Activated CD4-positive, alpha-beta T cell treated with anti-CD3 and anti-CD28 coated beads, Interleukin-2, amount 10 ng/mL, durations not matched to agents 7 days and 5 days (primary cell): Measurements from ENCODE around the gene DDX10. TPM values are rescaled to one million over a fixed set of nuclear protein-coding genes. Genes with fewer than 3 reads are reported as not detected.

Experiments
- CTCF ChIA-PET: fragments of 350-600 bp; sonication (Branson Sonifier 250); formaldehyde crosslinking; loops from one replicate; lab custom pipeline; 2021; ENCODE audit warnings: antibody characterized with exemption; lab: Charles Lee
- POLR2A ChIA-PET: fragments of 350-600 bp; sonication (Branson Sonifier 250); formaldehyde crosslinking; loops from one replicate; lab custom pipeline; 2021; ENCODE audit warnings: antibody characterized with exemption; lab: Charles Lee
- DNase-seq: peaks from one replicate; pipeline ENCODE4 v3.0.0-alpha.2; 2020
- H3K27ac Mint-ChIP-seq: one replicate; pipeline ENCODE4 v1.8.0; 2021; ENCODE audit warnings: mild to moderate bottlenecking, moderate library complexity, mixed read lengths
- H3K27me3 Mint-ChIP-seq: one replicate; pipeline ENCODE4 v1.8.0; 2021; ENCODE audit warnings: mixed read lengths
- H3K36me3 Mint-ChIP-seq: one replicate; pipeline ENCODE4 v1.8.0; 2021; ENCODE audit warnings: low read depth, mixed read lengths
- H3K4me1 Mint-ChIP-seq: one replicate; pipeline ENCODE4 v1.8.0; 2021; ENCODE audit warnings: mixed read lengths
- H3K4me3 Mint-ChIP-seq: one replicate; pipeline ENCODE4 v1.8.0; 2021; ENCODE audit warnings: mild to moderate bottlenecking, moderate library complexity, mixed read lengths
- H3K9me3 Mint-ChIP-seq: one replicate; pipeline ENCODE4 v1.8.0; 2021; ENCODE audit warnings: mixed read lengths
- total RNA-seq, 2 experiments: library from RNA; stranded (reverse); gene quantifications; one replicate each; pipeline ENCODE4 v1.2.3, GENCODE V29; 2021

The DDX10 gene
- total RNA-seq, 2 experiments from 2014 or later = 27.4 to 28.0 TPM

- no peak overlapping the region for H3K27ac Mint-ChIP-seq
- peaks cover 14% of the 10 kb centered on the region for H3K36me3 Mint-ChIP-seq
- no peak overlapping the region for H3K4me3 Mint-ChIP-seq
- no peak for DNase-seq
- H3K27me3 Mint-ChIP-seq = no peaks in the 10 kb centered on the region
- CTCF ChIA-PET = no interaction called here
- H3K9me3 Mint-ChIP-seq = peaks cover 22% of the 10 kb centered on the region
- POLR2A ChIA-PET = no interaction called here
- peaks cover 9% of the 10 kb centered on the region for H3K4me1 Mint-ChIP-seq
Measured at GRCh38 chr11:108897916-108898315, 233.0 kb downstream of the DDX10 start.

- Mint-ChIP-seq H3K9me3 (peaks cover 22% of the 10 kb centered on the region), H3K27ac (no peak overlapping the region), H3K4me1 (peaks cover under 1% of the 10 kb centered on the region), H3K4me3 (no peak overlapping the region), H3K27me3 (no peaks in the 10 kb centered on the region), H3K36me3 (peaks cover 18% of the 10 kb centered on the region)
- ChIA-PET CTCF (no interaction called here), POLR2A (no interaction called here)
- DNase-seq = no peak
Measured at GRCh38 chr11:108901359-108901758, 236.5 kb downstream of the DDX10 start.

GRCh38 chr11:108902027-108902469 is 237.2 kb downstream of the DDX10 start:
- DNase-seq = no peak
- Mint-ChIP-seq H3K27ac (no peak overlapping the region), H3K27me3 (no peaks in the 10 kb centered on the region), H3K36me3 (peaks cover 18% of the 10 kb centered on the region), H3K4me1 (no peaks in the 10 kb centered on the region), H3K4me3 (no peak overlapping the region), H3K9me3 (peaks cover 19% of the 10 kb centered on the region)
- ChIA-PET POLR2A (no interaction called here), CTCF (no interaction called here)

- DNase-seq = no peak
- ChIA-PET POLR2A (no interaction called here), CTCF (no interaction called here)
- Mint-ChIP-seq H3K4me3 (no peak overlapping the region), H3K27ac (no peak overlapping the region), H3K4me1 (no peaks in the 10 kb centered on the region), H3K27me3 (no peaks in the 10 kb centered on the region), H3K36me3 (peaks cover 5% of the 10 kb centered on the region), H3K9me3 (peaks cover 3% of the 10 kb centered on the region)
Measured at GRCh38 chr11:108904480-108904879, 239.6 kb downstream of the DDX10 start.

GRCh38 chr11:108906329-108906728 is 241.5 kb downstream of the DDX10 start:
- DNase-seq = no peak
- no peak overlapping the region for H3K4me3 Mint-ChIP-seq
- H3K9me3 Mint-ChIP-seq = peaks cover 2% of the 10 kb centered on the region
- H3K36me3 Mint-ChIP-seq = peaks cover 3% of the 10 kb centered on the region
- no peaks in the 10 kb centered on the region for H3K27me3 Mint-ChIP-seq
- H3K4me1 Mint-ChIP-seq = no peaks in the 10 kb centered on the region
- POLR2A ChIA-PET = no interaction called here
- no peak overlapping the region for H3K27ac Mint-ChIP-seq
- CTCF ChIA-PET = no interaction called here

GRCh38 chr11:108906826-108907225 is 242.0 kb downstream of the DDX10 start:
- no peaks in the 10 kb centered on the region for H3K4me1 Mint-ChIP-seq
- no peak overlapping the region for H3K27ac Mint-ChIP-seq
- ChIA-PET CTCF (no interaction called here), POLR2A (no interaction called here)
- peaks cover 2% of the 10 kb centered on the region for H3K9me3 Mint-ChIP-seq
- peaks cover 3% of the 10 kb centered on the region for H3K36me3 Mint-ChIP-seq
- DNase-seq = no peak
- H3K4me3 Mint-ChIP-seq = no peak overlapping the region
- no peaks in the 10 kb centered on the region for H3K27me3 Mint-ChIP-seq

- Mint-ChIP-seq H3K27me3 (no peaks in the 10 kb centered on the region), H3K36me3 (no peaks in the 10 kb centered on the region), H3K4me1 (no peaks in the 10 kb centered on the region), H3K27ac (no peak overlapping the region), H3K9me3 (peaks cover 2% of the 10 kb centered on the region), H3K4me3 (no peak overlapping the region)
- ChIA-PET CTCF (interaction anchor here (0.6 kb wide), 1 partner anchor 39 kb away, joined by 3 read pairs; no protein-coding TSS in a partner anchor), POLR2A (no interaction called here)
- DNase-seq = no peak
Measured at GRCh38 chr11:108909041-108909440, 244.2 kb downstream of the DDX10 start.

GRCh38 chr11:108909921-108910320 is 245.1 kb downstream of the DDX10 start:
- ChIA-PET CTCF (interaction anchor here (0.7 kb wide), 1 partner anchor 633 kb away, joined by 3 read pairs; no protein-coding TSS in a partner anchor), POLR2A (no interaction called here)
- H3K36me3 Mint-ChIP-seq = no peaks in the 10 kb centered on the region
- H3K4me1 Mint-ChIP-seq = no peaks in the 10 kb centered on the region
- no peak overlapping the region for H3K27ac Mint-ChIP-seq
- DNase-seq = no peak
- peaks cover 2% of the 10 kb centered on the region for H3K9me3 Mint-ChIP-seq
- no peaks in the 10 kb centered on the region for H3K27me3 Mint-ChIP-seq
- no peak overlapping the region for H3K4me3 Mint-ChIP-seq

- CTCF ChIA-PET = interaction anchor here (1.2 kb wide), 1 partner anchor 63 kb away, joined by 3 read pairs; no protein-coding TSS in a partner anchor
- POLR2A ChIA-PET = no interaction called here
- no peaks in the 10 kb centered on the region for H3K4me1 Mint-ChIP-seq
- H3K36me3 Mint-ChIP-seq = peaks cover 2% of the 10 kb centered on the region
- no peaks in the 10 kb centered on the region for H3K27me3 Mint-ChIP-seq
- no peak overlapping the region for H3K27ac Mint-ChIP-seq
- H3K4me3 Mint-ChIP-seq = no peak overlapping the region
- no peak for DNase-seq
- H3K9me3 Mint-ChIP-seq = no peaks in the 10 kb centered on the region
Measured at GRCh38 chr11:108912581-108912980, 247.7 kb downstream of the DDX10 start.

- H3K4me3 Mint-ChIP-seq = no peak overlapping the region
- CTCF ChIA-PET = no interaction called here
Measured at GRCh38 chr11:108913204-108913603, 248.3 kb downstream of the DDX10 start.

GRCh38 chr11:108914211-108914610 is 249.3 kb downstream of the DDX10 start:
- DNase-seq = no peak
- POLR2A ChIA-PET = no interaction called here
- Mint-ChIP-seq H3K36me3 (peaks cover 9% of the 10 kb centered on the region), H3K4me3 (no peak overlapping the region), H3K9me3 (no peaks in the 10 kb centered on the region), H3K27ac (no peak overlapping the region), H3K4me1 (no peaks in the 10 kb centered on the region), H3K27me3 (no peaks in the 10 kb centered on the region)
- CTCF ChIA-PET = no interaction called here

More at GRCh38 chr11:108913204-108913603, 248.3 kb downstream of the DDX10 start:
- no peaks in the 10 kb centered on the region for H3K27me3 Mint-ChIP-seq
- no peaks in the 10 kb centered on the region for H3K9me3 Mint-ChIP-seq
- POLR2A ChIA-PET = no interaction called here
- peaks cover 6% of the 10 kb centered on the region for H3K36me3 Mint-ChIP-seq
- H3K4me1 Mint-ChIP-seq = no peaks in the 10 kb centered on the region
- no peak for DNase-seq
- no peak overlapping the region for H3K27ac Mint-ChIP-seq

- Mint-ChIP-seq H3K4me1 (no peaks in the 10 kb centered on the region), H3K27me3 (no peaks in the 10 kb centered on the region), H3K36me3 (peaks cover 9% of the 10 kb centered on the region), H3K4me3 (no peak overlapping the region), H3K9me3 (no peaks in the 10 kb centered on the region), H3K27ac (no peak overlapping the region)
- ChIA-PET POLR2A (no interaction called here), CTCF (interaction anchor here (0.6 kb wide), 2 partner anchors 33 to 45 kb away, joined by 3 to 4 read pairs; no protein-coding TSS in a partner anchor)
- no peak for DNase-seq
Measured at GRCh38 chr11:108914981-108915380, 250.1 kb downstream of the DDX10 start.

GRCh38 chr11:108915666-108916065 is 250.8 kb downstream of the DDX10 start:
- H3K4me1 Mint-ChIP-seq = no peaks in the 10 kb centered on the region
- ChIA-PET CTCF (interaction anchor here (0.7 to 1.3 kb wide), 2 partner anchors 8 to 15 kb away, joined by 3 read pairs; no protein-coding TSS in a partner anchor), POLR2A (no interaction called here)
- H3K27me3 Mint-ChIP-seq = no peaks in the 10 kb centered on the region
- H3K4me3 Mint-ChIP-seq = no peak overlapping the region
- no peak for DNase-seq
- H3K36me3 Mint-ChIP-seq = peaks cover 9% of the 10 kb centered on the region
- H3K27ac Mint-ChIP-seq = no peak overlapping the region
- H3K9me3 Mint-ChIP-seq = no peaks in the 10 kb centered on the region

- H3K27ac Mint-ChIP-seq = no peak overlapping the region
- no peak for DNase-seq
- ChIA-PET POLR2A (no interaction called here), CTCF (interaction anchor here (0.7 to 1.3 kb wide), 2 partner anchors 8 to 15 kb away, joined by 3 read pairs; no protein-coding TSS in a partner anchor)
- no peaks in the 10 kb centered on the region for H3K27me3 Mint-ChIP-seq
- no peaks in the 10 kb centered on the region for H3K9me3 Mint-ChIP-seq
- H3K4me3 Mint-ChIP-seq = no peak overlapping the region
- H3K4me1 Mint-ChIP-seq = no peaks in the 10 kb centered on the region
- peaks cover 9% of the 10 kb centered on the region for H3K36me3 Mint-ChIP-seq
Measured at GRCh38 chr11:108916290-108916689, 251.4 kb downstream of the DDX10 start.
